ENCODE measurements around the gene ICAM1.
"Not testable (repeated sequence)": the region's sequence is repeated elsewhere in the genome, so short reads cannot be mapped to it uniquely, and the experiment has no call there.

DNA sequence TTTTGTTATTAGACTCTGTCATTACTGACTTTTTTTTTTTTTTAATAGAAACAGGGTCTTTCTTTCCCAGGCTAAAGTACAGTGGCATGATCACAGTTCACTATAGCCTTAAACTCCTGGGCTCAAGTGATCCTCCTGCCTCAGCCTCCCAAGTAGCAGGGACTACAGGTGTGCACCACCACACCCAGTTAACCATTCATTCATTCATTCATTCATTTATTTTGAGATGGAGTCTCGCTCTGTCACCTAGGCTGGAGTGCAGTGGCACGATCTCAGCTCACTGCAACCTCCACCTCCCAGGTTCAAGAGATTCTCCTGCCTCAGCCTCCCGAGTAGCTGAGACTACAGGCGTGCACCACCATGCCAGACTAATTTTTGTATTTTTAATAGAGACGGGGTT is 11.1 kb downstream of the ICAM1 start:
- TF ChIP-seq, protein P1, sequence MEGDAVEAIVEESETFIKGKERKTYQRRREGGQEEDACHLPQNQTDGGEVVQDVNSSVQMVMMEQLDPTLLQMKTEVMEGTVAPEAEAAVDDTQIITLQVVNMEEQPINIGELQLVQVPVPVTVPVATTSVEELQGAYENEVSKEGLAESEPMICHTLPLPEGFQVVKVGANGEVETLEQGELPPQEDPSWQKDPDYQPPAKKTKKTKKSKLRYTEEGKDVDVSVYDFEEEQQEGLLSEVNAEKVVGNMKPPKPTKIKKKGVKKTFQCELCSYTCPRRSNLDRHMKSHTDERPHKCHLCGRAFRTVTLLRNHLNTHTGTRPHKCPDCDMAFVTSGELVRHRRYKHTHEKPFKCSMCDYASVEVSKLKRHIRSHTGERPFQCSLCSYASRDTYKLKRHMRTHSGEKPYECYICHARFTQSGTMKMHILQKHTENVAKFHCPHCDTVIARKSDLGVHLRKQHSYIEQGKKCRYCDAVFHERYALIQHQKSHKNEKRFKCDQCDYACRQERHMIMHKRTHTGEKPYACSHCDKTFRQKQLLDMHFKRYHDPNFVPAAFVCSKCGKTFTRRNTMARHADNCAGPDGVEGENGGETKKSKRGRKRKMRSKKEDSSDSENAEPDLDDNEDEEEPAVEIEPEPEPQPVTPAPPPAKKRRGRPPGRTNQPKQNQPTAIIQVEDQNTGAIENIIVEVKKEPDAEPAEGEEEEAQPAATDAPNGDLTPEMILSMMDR (conservative IDR thresholded peaks at IDR 0.05; ENCODE audit: low read depth, low read length), result not testable (repeated sequence)
- TF ChIP-seq EZH2 (IDR thresholded peaks at IDR 0.05; ENCODE audit: borderline replicate concordance, low read depth, low read length, poor library complexity, severe bottlenecking), result not testable (repeated sequence)
